ENCODE results near the gene CFAP68. TPM values are rescaled to one million over a fixed set of nuclear protein-coding genes. Genes with fewer than 3 reads are reported as not detected.

Gene CFAP68
- total RNA-seq, 1 donor from 2014 or later = 16.3 TPM

DNA sequence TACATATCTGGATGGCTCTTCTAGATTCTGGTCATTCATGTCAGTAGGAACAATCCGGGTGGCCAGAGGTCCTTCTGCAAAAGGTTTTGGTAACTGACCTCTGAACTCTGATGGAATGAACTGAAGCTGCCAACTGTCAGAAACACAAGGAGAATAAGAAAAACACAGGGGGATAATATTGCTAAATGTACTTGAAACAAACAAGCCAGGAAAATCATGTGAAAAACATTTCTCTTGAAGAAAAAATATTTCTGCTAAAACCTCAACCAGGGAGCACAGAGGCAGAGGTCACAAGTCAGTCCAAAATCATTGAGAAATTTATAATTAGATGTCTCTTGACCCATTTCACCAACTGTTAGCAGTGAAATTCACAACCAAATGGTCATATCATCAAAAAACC is 43.2 kb upstream of the CFAP68 start:
- Histone ChIP-seq H3K36me3 (peaks cover 49% of the 10 kb centered on the region), H3K27me3 (ENCODE audit: low read depth) (no peaks in the 10 kb centered on the region)
- intact Hi-C loops (cut with DNase I) = no loop called here

DNA sequence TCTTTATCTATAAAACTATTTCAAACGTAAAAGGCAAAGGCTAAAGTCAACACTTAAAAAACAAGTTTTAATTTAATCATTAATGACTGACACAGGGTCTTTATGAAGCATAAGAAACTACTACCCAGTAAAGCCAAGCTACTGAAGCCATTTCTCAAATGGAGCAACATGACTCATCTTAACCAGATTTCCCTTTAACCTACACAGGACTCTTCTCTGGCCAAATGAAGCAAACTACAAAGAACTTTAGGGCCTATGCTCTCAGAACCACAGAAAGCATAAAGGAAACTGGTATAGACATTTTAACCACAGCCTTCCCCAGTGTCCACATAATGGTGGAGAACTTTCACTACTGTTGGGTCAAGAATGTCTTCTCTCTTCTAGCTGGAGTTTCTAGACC is 42.6 kb upstream of the CFAP68 start:
- no peaks in the 10 kb centered on the region for H3K9me3 ChIP-seq
- H3K36me3 ChIP-seq = peaks cover 45% of the 10 kb centered on the region
- H3K27me3 ChIP-seq (ENCODE audit: low read depth) = no peaks in the 10 kb centered on the region
- ATAC-seq (peak; percentile 34 to 35), DNase-seq (no peak)
- peaks cover 17% of the 10 kb centered on the region for H3K4me1 ChIP-seq
- intact Hi-C loops (cut with DNase I) = no loop called here
- no peak overlapping the region for H3K4me3 ChIP-seq
- no peak overlapping the region for H3K27ac ChIP-seq
- TF ChIP-seq, protein P1, sequence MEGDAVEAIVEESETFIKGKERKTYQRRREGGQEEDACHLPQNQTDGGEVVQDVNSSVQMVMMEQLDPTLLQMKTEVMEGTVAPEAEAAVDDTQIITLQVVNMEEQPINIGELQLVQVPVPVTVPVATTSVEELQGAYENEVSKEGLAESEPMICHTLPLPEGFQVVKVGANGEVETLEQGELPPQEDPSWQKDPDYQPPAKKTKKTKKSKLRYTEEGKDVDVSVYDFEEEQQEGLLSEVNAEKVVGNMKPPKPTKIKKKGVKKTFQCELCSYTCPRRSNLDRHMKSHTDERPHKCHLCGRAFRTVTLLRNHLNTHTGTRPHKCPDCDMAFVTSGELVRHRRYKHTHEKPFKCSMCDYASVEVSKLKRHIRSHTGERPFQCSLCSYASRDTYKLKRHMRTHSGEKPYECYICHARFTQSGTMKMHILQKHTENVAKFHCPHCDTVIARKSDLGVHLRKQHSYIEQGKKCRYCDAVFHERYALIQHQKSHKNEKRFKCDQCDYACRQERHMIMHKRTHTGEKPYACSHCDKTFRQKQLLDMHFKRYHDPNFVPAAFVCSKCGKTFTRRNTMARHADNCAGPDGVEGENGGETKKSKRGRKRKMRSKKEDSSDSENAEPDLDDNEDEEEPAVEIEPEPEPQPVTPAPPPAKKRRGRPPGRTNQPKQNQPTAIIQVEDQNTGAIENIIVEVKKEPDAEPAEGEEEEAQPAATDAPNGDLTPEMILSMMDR (IDR thresholded peaks at IDR 0.05) = no peak

More for the DNA sequence above, 43.2 kb upstream of the CFAP68 start:
- DNase-seq = no peak
- peaks cover 12% of the 10 kb centered on the region for H3K4me1 ChIP-seq
- H3K9me3 ChIP-seq = no peaks in the 10 kb centered on the region
- no peak for ATAC-seq
- no peak overlapping the region for H3K4me3 ChIP-seq
- TF ChIP-seq, protein P1 (IDR thresholded peaks at IDR 0.05) = no peak
- H3K27ac ChIP-seq = no peak overlapping the region

DNA sequence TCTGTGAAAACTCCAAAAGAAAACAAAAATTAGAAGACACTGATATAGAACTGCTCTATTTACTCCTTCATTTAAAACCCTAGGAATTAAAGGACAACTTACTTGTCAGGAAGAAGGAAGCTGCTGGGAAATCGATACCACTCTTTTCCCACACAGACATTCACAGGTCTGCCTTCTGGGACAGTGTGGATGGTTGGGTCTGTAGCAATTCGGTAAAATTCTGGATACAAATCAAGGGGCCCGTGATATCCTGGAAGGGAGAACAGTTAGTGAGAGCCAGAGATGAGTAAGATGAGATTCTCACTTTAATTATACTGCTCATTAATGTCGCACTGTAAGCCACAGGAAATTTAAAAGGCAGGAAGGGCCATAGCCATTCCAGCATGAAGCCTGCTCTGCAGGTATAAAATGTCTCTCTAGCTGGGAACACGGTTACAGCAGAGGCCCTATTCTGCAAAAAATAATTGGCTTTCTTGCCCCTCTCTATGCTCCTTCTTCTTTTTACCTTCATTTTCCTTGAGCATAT is 41.9 kb upstream of the CFAP68 start:
- Histone ChIP-seq H3K27me3 (ENCODE audit: low read depth) (no peaks in the 10 kb centered on the region), H3K27ac (no peak overlapping the region), H3K9me3 (no peaks in the 10 kb centered on the region), H3K36me3 (peaks cover 45% of the 10 kb centered on the region), H3K4me1 (peaks cover 24% of the 10 kb centered on the region), H3K4me3 (no peak overlapping the region)
- intact Hi-C loops (cut with DNase I) = no loop called here
- ATAC-seq (no peak), DNase-seq (no peak)
- TF ChIP-seq, protein P1 (IDR thresholded peaks at IDR 0.05) = no peak

GRCh38 chr11:111838054-111838453 is 41.3 kb upstream of the CFAP68 start:
- H3K27me3 ChIP-seq (ENCODE audit: low read depth) = no peaks in the 10 kb centered on the region
- no peak for ATAC-seq
- no peak for DNase-seq
- H3K9me3 ChIP-seq = no peaks in the 10 kb centered on the region
- peaks cover 24% of the 10 kb centered on the region for H3K4me1 ChIP-seq
- intact Hi-C loops (cut with DNase I) = no loop called here
- H3K4me3 ChIP-seq = no peak overlapping the region
- H3K27ac ChIP-seq = no peak overlapping the region
- TF ChIP-seq, protein P1 (IDR thresholded peaks at IDR 0.05) = no peak
- peaks cover 45% of the 10 kb centered on the region for H3K36me3 ChIP-seq

- Histone ChIP-seq H3K27ac (peak overlapping the region; percentile 32), H3K27me3 (ENCODE audit: low read depth) (no peaks in the 10 kb centered on the region), H3K9me3 (no peaks in the 10 kb centered on the region), H3K4me1 (peaks cover 24% of the 10 kb centered on the region), H3K36me3 (peaks cover 51% of the 10 kb centered on the region), H3K4me3 (no peak overlapping the region)
- TF ChIP-seq, protein P1 (IDR thresholded peaks at IDR 0.05) = no peak
- intact Hi-C loops (cut with DNase I) = loop anchor here (10.0 kb wide), 1 partner anchor 235 kb away; the partner anchor contains the start of gene SIK2
- ATAC-seq = peak in 1 of 2 donors; percentile 14
- no peak for DNase-seq
These were observed 39.2 kb upstream of the CFAP68 start for GRCh38 chr11:111840143-111840542.
